Karpas-422 (cell line): ENCODE measurements around the gene METTL27. TPM values are rescaled to one million over a fixed set of nuclear protein-coding genes. Genes with fewer than 3 reads are reported as not detected.
"Not testable (repeated sequence)": the region's sequence is repeated elsewhere in the genome, so short reads cannot be mapped to it uniquely, and the experiment has no call there.

ENCODE experiments used
- DNase-seq: peaks from one replicate; pipeline ENCODE4 v3.0.0-alpha.2; 2015
- H2AFZ ChIP-seq: fragments of 200-600 bp; sonication (generic); 2 replicates; pipeline ENCODE4 v1.6.1; 2014; ENCODE audit warnings: antibody characterized with exemption, low read length, mixed read lengths
- H3K27ac ChIP-seq: fragments of 200-600 bp; sonication (generic); 2 replicates; pipeline ENCODE4 v1.5.1; 2014; ENCODE audit warnings: mild to moderate bottlenecking, low read length, moderate library complexity
- H3K27me3 ChIP-seq: fragments of 200-600 bp; sonication (generic); 2 replicates; pipeline ENCODE4 v1.6.1; 2014; ENCODE audit warnings: low read length, mixed read lengths
- H3K36me3 ChIP-seq: fragments of 200-600 bp; sonication (generic); 2 replicates; pipeline ENCODE4 v1.6.1; 2014; ENCODE audit warnings: low read length, mixed read lengths; ENCODE audit not compliant: insufficient read depth
- H3K4me1 ChIP-seq: fragments of 200-600 bp; sonication (generic); 2 replicates; pipeline ENCODE4 v1.6.1; 2014; ENCODE audit warnings: mild to moderate bottlenecking, low read length, mixed read lengths
- H3K4me2 ChIP-seq: fragments of 200-600 bp; sonication (generic); 2 replicates; pipeline ENCODE4 v1.6.1; 2014; ENCODE audit warnings: low read length, low read depth, mild to moderate bottlenecking; ENCODE audit not compliant: poor library complexity, severe bottlenecking
- H3K4me3 ChIP-seq: fragments of 200-600 bp; sonication (generic); 2 replicates; pipeline ENCODE4 v1.5.1; 2014; ENCODE audit warnings: mild to moderate bottlenecking, antibody characterized with exemption, low read length, mixed read lengths
- H3K79me2 ChIP-seq: fragments of 200-600 bp; sonication (generic); 2 replicates; pipeline ENCODE4 v1.6.1; 2014; ENCODE audit warnings: mild to moderate bottlenecking, low read length, mixed read lengths
- H3K9ac ChIP-seq: fragments of 200-600 bp; sonication (generic); 2 replicates; pipeline ENCODE4 v1.6.0; 2014; ENCODE audit warnings: low read length
- H3K9me2 ChIP-seq: fragments of 200-600 bp; sonication (generic), shearing (Covaris generic); replicated peaks from 2 replicates; pipeline ENCODE4 v1.6.0; 2014; ENCODE audit warnings: mild to moderate bottlenecking, low read length, moderate library complexity; ENCODE audit not compliant: insufficient read depth
- H3K9me3 ChIP-seq: fragments of 300-700, 200-600 bp; sonication (generic); 2 replicates; pipeline ENCODE4 v1.6.1; 2014; ENCODE audit warnings: low read length, mixed read lengths
- H4K20me1 ChIP-seq: fragments of 200-600 bp; sonication (generic); 2 replicates; pipeline ENCODE4 v1.6.1; 2014; ENCODE audit warnings: mild to moderate bottlenecking, antibody characterized with exemption, low read length, low read depth; ENCODE audit not compliant: insufficient read depth
- total RNA-seq: library from RNA; depleted of rRNA; stranded (reverse); fragments of >200 nt; shearing (Covaris generic); gene quantifications from 2 replicates; pipeline ENCODE4 v1.2.3, GENCODE V29; 2014; ENCODE audit warnings: low replicate concordance

The METTL27 gene
- total RNA-seq, 1 experiment from 2014 or later, result not detected

DNA sequence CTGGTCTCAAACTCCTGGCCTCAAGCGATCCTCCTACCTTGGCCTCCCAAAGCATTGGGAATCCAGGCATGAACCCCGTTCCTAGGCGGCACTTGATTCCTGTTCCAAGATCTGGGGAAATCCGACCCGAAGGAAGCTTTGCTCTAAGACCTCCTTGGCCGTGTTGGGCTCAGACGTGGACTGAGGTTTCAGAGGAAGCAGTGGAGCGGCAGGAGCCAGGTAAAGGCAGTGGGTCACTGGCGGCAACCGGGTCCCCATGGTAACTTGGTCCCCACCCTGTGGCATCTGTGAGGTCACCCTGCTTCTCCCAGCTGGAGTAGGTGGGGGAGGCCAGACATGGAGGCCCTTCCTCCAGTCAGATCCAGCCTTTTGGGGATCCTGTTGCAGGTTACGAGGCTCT, 18.5 kb upstream of the METTL27 start, which contains the start of gene TMEM270:
TSS of gene TMEM270 (plus strand) at position 301 of the 400 bp plus-strand sequence. CDS start at position 337, 36 bp downstream.
- H3K27ac ChIP-seq, result no peak within 1 kb of the TSS
- no peak within 1 kb of the TSS for H2AFZ ChIP-seq
- H3K79me2 ChIP-seq, result no peaks in the 10 kb centered on the region
- no peaks in the 10 kb centered on the region for H3K36me3 ChIP-seq
- H3K27me3 ChIP-seq, result no peaks in the 10 kb centered on the region
- DNase-seq, result no peak
- no peak within 1 kb of the TSS for H3K9ac ChIP-seq
- H4K20me1 ChIP-seq, result no peaks in the 10 kb centered on the region
- H3K9me2 ChIP-seq, result no peaks in the 10 kb centered on the region
- no peak within 1 kb of the TSS for H3K4me3 ChIP-seq
- H3K4me1 ChIP-seq, result no peaks in the 10 kb centered on the region; the same call in 1 of the 2 replicates
- H3K9me3 ChIP-seq, result no peaks in the 10 kb centered on the region
- no peak within 1 kb of the TSS for H3K4me2 ChIP-seq

GRCh38 chr7:73858807-73859206, 16.5 kb upstream of the METTL27 start:
- Histone ChIP-seq H2AFZ (no peak overlapping the region), H3K36me3 (no peaks in the 10 kb centered on the region), H3K79me2 (no peaks in the 10 kb centered on the region), H3K4me1 (peaks cover 6% of the 10 kb centered on the region; the same call in 1 of the 2 replicates), H3K27me3 (no peaks in the 10 kb centered on the region), H3K9ac (no peak overlapping the region), H4K20me1 (0 out of 2 replicates have a peak, but pooled peaks cover 2% of the 10 kb centered on the region), H3K4me2 (no peak overlapping the region), H3K27ac (no peak overlapping the region), H3K9me2 (no peaks in the 10 kb centered on the region), H3K9me3 (no peaks in the 10 kb centered on the region), H3K4me3 (no peak overlapping the region)
- DNase-seq, result no peak

DNA sequence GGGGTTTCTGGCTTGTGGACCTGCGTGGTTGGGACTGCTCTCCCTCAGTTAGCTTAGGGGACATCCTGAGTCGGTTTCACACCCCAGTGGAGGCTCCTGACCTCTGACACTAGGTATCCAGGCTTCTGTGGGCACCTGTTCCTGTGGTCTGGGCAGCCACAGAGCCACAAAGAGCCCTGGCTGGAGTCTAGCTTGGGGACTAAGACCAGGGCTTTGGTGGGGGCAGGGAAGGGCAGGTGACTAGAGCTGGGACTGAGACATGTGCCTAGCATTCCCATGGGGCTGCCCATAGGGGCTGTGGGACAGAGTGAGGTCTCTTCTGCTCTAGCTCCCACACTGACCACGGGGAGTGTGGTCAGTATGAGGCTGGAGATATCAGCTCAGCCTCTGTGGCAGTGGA, 14.6 kb upstream of the METTL27 start:
- Histone ChIP-seq H3K27me3 (no peaks in the 10 kb centered on the region), H3K36me3 (no peaks in the 10 kb centered on the region), H3K9me2 (no peaks in the 10 kb centered on the region), H3K4me1 (peaks cover 6% of the 10 kb centered on the region; the same call in 1 of the 2 replicates), H3K4me3 (no peak overlapping the region), H3K79me2 (no peaks in the 10 kb centered on the region), H3K27ac (no peak overlapping the region), H3K9ac (no peak overlapping the region), H3K4me2 (no peak overlapping the region), H4K20me1 (0 out of 2 replicates have a peak, but pooled peaks cover 2% of the 10 kb centered on the region), H3K9me3 (no peaks in the 10 kb centered on the region), H2AFZ (no peak overlapping the region)
- DNase-seq, result no peak

GRCh38 chr7:73852500-73852899, 10.2 kb upstream of the METTL27 start:
- 0 out of 2 replicates have a peak, but pooled peaks cover 2% of the 10 kb centered on the region for H4K20me1 ChIP-seq
- no peaks in the 10 kb centered on the region for H3K9me2 ChIP-seq
- no peak overlapping the region for H3K4me3 ChIP-seq
- no peak overlapping the region for H3K27ac ChIP-seq
- DNase-seq, result no peak
- H3K36me3 ChIP-seq, result no peaks in the 10 kb centered on the region
- H3K4me1 ChIP-seq, result peaks cover 16% of the 10 kb centered on the region
- H3K9ac ChIP-seq, result no peak overlapping the region
- H3K4me2 ChIP-seq, result no peak overlapping the region
- no peak overlapping the region for H2AFZ ChIP-seq
- H3K27me3 ChIP-seq, result no peaks in the 10 kb centered on the region
- no peaks in the 10 kb centered on the region for H3K9me3 ChIP-seq
- no peaks in the 10 kb centered on the region for H3K79me2 ChIP-seq

- no peak overlapping the region for H3K4me3 ChIP-seq
- peaks cover 16% of the 10 kb centered on the region for H3K4me1 ChIP-seq
- H3K36me3 ChIP-seq, result no peaks in the 10 kb centered on the region
- H3K9me2 ChIP-seq, result no peaks in the 10 kb centered on the region
- H2AFZ ChIP-seq, result no peak overlapping the region
- H3K79me2 ChIP-seq, result no peaks in the 10 kb centered on the region
- no peak overlapping the region for H3K27ac ChIP-seq
- no peak overlapping the region for H3K9ac ChIP-seq
- H3K27me3 ChIP-seq, result no peaks in the 10 kb centered on the region
- no peak overlapping the region for H3K4me2 ChIP-seq
- H3K9me3 ChIP-seq, result no peaks in the 10 kb centered on the region
- peak; percentile 60 for DNase-seq
- 0 out of 2 replicates have a peak, but pooled peaks cover 2% of the 10 kb centered on the region for H4K20me1 ChIP-seq
Observed at GRCh38 chr7:73851410-73852338, 9.4 kb upstream of the METTL27 start.

DNA sequence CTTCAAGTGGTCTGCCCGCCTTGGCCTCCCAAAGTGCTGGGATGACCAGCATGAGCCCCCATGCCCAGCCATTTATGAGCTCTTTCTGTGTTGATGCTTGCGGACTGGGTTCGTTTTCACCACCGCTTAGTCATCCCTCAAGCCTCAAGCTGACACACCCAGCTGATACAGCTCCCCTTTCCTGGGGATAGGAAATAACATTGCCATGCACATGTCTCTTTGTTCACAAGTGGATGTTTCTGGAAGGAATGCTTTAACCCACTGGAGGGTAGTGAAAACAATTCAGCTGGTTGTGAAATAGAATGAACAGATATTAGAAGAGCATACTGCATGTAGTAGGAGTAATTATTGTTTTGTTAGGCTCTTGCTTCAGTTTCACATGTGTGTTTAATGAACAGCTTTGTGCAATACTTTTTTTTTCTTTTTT, 8.5 kb upstream of the METTL27 start:
- no peaks in the 10 kb centered on the region for H3K9me3 ChIP-seq
- H3K9me2 ChIP-seq, result no peaks in the 10 kb centered on the region
- H3K27ac ChIP-seq, result no peak overlapping the region
- no peak overlapping the region for H3K4me3 ChIP-seq
- no peak for DNase-seq
- no peak overlapping the region for H3K4me2 ChIP-seq
- no peaks in the 10 kb centered on the region for H3K79me2 ChIP-seq
- H2AFZ ChIP-seq, result no peak overlapping the region
- H4K20me1 ChIP-seq, result 0 out of 2 replicates have a peak, but pooled peaks cover 2% of the 10 kb centered on the region
- H3K27me3 ChIP-seq, result no peaks in the 10 kb centered on the region
- H3K4me1 ChIP-seq, result peaks cover 16% of the 10 kb centered on the region
- H3K9ac ChIP-seq, result no peak overlapping the region
- H3K36me3 ChIP-seq, result no peaks in the 10 kb centered on the region

DNA sequence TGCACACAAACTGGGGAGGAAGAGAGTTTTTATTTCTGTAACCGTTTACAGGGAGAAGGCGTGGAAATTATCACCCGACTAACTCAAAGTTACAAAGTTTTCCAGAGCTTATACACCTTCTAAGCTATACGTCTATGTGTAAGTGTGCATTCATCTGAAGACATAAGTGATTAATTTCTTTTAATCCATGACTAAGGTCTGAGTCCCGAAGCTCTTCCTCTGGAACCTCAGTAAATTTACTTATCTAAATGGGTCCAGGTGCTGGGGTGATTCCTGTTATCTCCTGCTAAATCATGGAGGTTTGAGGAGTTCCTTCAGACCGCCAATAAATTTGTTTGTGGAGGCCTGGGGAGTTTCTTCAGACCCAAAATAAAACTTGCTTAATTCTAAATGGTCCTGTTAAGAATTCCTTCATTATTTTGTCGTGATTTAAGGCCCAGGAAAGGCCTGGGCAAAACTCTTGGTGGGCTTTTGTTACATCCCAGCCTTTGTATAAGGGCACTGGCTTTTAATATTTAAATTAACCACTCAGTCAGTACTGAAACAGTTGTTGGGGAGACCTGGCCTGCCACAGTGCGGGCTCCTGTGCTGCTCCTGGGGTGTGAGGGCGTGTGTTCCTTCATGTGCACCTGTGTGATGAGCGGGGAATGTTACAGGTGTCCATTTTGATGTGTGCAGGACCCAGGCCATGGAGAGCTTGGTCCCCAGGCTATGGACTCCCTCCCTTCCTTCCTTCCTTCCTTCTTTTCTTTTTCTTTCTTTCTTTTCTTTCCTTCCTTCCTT, 5.8 kb upstream of the METTL27 start:
- no peaks in the 10 kb centered on the region for H4K20me1 ChIP-seq
- no peak overlapping the region for H3K4me2 ChIP-seq
- H3K36me3 ChIP-seq, result no peaks in the 10 kb centered on the region
- H3K9me3 ChIP-seq, result no peaks in the 10 kb centered on the region
- H3K27me3 ChIP-seq, result no peaks in the 10 kb centered on the region
- no peak overlapping the region for H3K27ac ChIP-seq
- peaks cover 10% of the 10 kb centered on the region for H3K4me1 ChIP-seq
- H3K9ac ChIP-seq, result no peak overlapping the region
- H3K79me2 ChIP-seq, result no peaks in the 10 kb centered on the region
- H3K4me3 ChIP-seq, result no peak overlapping the region
- no peak overlapping the region for H2AFZ ChIP-seq
- DNase-seq, result no peak
- no peaks in the 10 kb centered on the region for H3K9me2 ChIP-seq

GRCh38 chr7:73845701-73846195, 3.4 kb upstream of the METTL27 start:
- not testable (repeated sequence) for H3K36me3 ChIP-seq, H3K9me3 ChIP-seq, H3K4me1 ChIP-seq, H2AFZ ChIP-seq, H3K4me2 ChIP-seq, H3K4me3 ChIP-seq, H3K79me2 ChIP-seq, H3K9me2 ChIP-seq, H3K27me3 ChIP-seq, DNase-seq, H3K9ac ChIP-seq, H4K20me1 ChIP-seq, H3K27ac ChIP-seq
